ENCODE measurements around the gene LIPF.
"Not testable (repeated sequence)": the region's sequence is repeated elsewhere in the genome, so short reads cannot be mapped to it uniquely, and the experiment has no call there.

The LIPF gene

DNA sequence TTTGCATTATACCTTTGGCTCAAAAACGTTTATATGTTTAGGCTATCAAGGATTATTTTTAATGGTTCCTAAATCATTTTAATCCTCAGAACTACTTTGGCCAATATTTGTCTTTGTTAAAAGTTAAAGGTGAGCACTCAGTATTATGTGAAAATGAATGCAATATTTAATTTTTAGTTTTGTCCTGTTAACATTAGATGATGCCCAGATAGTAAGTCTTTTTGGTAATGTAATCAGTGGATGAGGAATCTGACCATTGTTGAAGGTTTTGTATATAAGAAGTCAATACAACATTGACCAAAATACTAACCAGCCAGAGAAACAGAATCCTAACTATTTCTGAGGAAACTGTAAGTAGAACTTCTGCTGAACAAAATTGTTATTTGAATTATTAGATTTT is at the start of gene LIPF:
Gene LIPF, plus strand, starts transcription at position 301 of the 400 bp plus-strand sequence. CDS start 2,856 bp downstream, outside the sequence.
- DNase-seq = no peak

- DNase-seq = no peak
These were observed 47.8 kb upstream of the LIPF start for GRCh38 chr10:88616250-88616977.

- DNase-seq = no peak
These were observed 46.4 kb upstream of the LIPF start for GRCh38 chr10:88617772-88618300.

DNA sequence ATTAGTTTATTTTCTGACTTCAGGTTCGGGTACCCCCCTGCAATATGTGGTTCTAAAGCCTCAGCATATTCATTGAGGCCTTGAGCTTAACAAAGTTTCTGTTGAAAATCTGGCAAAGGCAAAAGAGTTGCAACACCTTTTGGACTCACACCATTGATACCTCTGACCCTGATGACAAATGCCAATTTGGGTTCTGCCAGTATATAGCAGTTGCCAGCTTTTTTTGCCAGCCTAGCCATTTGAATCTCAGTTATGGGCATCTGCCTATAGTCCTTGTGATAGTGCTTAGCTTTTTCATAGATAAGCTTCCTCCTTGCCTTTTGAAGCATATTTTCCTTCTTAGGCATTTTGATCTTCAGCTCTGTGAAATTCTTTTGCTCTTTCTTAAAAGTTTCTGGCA is 45.7 kb upstream of the LIPF start:
- no peak for DNase-seq

DNA sequence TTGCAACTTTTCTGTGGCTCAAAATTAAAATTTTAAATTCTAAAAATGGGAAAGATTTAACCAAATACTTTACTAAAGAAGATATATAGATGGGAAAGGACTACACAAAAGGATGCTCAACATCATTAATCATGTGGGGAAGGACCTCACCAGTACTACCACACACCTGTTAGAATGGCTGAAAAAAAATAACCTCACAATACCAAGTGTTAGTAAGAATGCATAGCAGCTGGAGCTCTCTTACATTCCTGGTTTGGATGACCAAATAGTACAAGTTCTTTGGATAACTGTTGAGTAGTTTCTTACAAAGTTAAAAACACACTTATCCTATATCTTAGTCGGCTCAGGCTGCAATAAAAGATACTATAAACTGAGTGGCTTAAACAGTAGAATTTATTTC is 43.8 kb upstream of the LIPF start:
- no peak for DNase-seq

- no peak for DNase-seq
These were observed 40.4 kb upstream of the LIPF start for GRCh38 chr10:88623835-88624234.

- DNase-seq = no peak
These were observed 39.4 kb upstream of the LIPF start for GRCh38 chr10:88624840-88625239.

DNA sequence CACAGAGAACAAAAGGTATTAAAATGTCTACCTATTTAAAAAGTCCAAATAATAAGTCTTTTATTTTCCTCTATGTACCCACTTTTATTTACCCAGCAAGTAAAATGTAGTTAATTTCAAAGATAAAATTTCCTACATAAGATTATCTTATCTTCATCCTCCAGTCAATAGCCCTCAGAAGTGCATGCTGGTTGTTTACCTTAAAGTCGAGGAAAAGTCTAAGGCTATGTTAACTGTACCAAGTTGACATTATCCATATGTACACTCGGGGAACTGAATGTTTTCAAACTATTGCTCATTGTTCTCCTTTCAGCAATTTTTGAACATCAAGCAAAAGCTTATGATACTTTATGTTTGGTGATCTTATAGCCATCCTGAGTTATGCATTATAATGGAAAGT is 24.1 kb upstream of the LIPF start:
- no peak for DNase-seq

- no peak for DNase-seq
These were observed 22.0 kb upstream of the LIPF start for GRCh38 chr10:88642209-88642608.

DNA sequence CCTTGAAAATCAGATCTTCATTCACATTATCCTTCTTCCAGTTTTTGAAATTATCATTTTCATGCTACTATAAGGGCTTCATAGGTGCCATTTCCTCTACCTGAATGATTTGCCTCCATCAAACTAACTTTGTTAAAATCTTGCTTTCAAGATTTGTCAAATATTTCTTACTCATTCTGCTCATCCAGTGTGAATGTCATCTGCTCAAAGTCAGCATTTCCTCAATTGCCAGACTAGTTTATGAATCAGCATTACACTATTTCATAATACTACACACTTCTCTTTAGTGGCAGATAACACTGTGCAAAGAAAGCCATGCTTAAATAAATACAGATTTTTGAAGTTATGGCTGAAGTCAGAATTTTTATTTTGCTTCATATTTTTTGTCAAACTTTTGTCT is 21.3 kb upstream of the LIPF start:
- DNase-seq = peak; percentile 51

DNA sequence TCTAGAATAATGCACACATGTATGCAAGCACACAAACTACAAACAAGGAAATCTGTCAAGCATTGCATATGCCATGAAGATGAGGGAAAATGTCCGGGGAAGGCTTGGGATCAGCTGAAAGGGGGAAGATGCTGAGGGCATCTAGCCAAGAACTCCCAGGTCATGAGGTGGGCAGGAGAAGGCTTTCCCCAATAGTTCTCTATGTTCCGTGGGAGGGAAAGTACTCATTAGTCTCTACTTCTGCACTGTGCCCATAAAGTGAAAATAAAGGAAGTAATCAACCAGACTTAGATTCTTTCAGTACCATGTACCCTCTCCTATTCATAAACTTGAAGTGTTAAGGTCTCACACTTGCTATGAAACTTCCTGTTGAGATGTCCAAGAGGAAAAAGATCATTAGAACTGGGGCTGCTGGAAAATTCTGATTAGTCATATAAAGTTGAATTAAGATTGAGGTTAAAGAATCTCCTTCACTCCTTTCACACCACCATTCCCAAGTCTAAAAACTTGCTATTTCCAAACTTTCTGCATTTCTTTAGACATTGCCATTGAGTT is 17.1 kb upstream of the LIPF start:
- no peak for DNase-seq

- DNase-seq = no peak
These were observed 13.1 kb upstream of the LIPF start for GRCh38 chr10:88651101-88651551.

DNA sequence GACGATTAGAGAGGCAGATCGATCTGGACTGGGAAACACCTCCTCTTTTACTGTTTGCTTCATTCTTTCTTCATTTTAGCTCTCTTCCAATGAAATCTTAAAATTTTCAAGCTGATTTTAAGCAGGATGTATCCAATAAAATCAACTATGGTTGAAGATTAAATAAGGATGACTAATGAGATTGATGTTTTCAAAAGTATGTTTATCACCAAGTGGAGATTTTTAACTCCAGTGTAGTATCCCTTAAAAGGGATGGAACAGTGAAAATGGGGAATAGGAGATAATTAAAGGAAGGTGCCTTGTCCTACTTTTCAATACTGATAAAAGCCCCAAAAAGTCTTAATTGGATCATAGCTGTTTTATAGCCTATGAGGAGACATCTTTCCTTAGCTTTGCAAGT is 11.6 kb upstream of the LIPF start:
- DNase-seq = no peak

GRCh38 chr10:88657901-88658300 is 6.3 kb upstream of the LIPF start:
- no peak for DNase-seq

DNA sequence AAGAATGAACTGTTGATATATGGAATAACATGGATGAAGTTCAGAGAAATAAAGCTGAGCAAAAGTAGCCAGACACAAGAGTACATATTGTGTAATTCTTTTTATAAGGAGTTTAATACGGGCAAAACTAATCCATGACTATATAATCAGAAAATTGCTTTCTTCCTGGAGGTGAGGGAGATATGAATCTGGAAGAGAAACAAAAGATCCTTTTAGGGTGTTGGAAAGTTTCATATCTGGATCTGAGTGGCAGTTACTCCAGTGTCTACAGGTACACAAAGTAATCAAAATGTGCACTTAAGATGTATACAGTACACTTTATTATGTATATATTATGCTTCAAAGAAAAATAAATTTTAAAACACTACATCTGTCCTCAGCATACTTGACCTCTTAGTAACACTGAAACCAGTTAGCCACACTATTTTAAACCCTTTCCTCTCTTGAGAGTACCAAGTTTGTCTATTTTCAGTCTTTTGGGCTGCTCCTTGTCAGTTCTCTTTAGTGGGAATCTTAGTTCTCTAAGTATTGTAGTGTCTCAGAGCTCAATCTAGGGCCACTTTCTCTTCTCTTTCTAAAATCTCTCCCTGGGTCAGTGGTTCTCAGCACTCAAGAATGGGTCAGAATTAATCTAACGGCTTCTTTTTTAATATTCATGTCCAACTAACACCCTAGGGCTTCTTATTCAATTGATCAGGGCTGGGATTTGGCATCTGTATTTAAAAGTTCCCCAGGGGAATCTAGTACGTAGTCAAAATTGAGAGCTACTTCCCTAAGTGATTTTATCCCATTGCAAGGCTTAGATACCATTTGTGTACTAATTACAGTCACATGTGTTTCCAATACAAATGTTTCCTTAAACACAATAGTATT is 4.3 kb upstream of the LIPF start:
- no peak for DNase-seq

- no peak for DNase-seq
These were observed 3.7 kb upstream of the LIPF start for GRCh38 chr10:88660598-88660884.

GRCh38 chr10:88661018-88661417 is 3.2 kb upstream of the LIPF start:
- no peak for DNase-seq

DNA sequence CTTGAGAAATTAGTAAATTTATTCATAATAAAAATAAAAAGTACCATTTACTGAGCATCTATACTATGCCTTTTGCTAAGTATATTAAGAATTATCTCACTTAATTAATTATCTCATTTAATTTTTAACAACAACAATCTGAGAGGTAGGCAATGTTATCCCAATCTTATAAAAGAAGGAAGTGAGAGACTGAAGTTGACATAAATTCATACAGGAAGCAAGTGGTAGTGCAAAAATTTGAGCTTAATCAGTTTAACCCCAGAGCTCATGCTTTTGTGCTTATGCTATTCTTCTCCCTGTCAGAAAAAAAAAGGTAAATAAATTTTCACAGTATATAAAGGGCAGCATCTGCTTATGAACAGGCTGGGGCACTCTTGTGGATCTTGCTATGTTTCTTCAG is 2.7 kb upstream of the LIPF start:
- DNase-seq = no peak

- not testable (repeated sequence) for DNase-seq
These were observed 1.1 kb upstream of the LIPF start for GRCh38 chr10:88663153-88663552.

DNA sequence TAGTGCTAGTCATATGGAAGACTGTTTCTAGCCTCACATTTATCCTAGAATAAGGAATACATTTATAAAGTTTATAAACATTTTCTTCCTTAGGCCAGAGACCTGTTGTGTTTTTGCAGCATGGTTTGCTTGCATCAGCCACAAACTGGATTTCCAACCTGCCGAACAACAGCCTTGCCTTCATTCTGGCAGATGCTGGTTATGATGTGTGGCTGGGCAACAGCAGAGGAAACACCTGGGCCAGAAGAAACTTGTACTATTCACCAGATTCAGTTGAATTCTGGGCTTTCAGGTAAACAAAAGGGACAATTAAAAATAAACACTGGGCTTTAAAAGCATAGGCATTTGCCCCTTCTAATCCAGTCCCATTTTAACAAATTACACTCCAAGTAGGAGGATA is 4.2 kb downstream of the LIPF start:
- no peak for DNase-seq

- DNase-seq = peak; percentile 88
These were observed 6.3 kb downstream of the LIPF start for GRCh38 chr10:88670497-88670896.

GRCh38 chr10:88672041-88672440 is 7.8 kb downstream of the LIPF start:
- no peak for DNase-seq

DNA sequence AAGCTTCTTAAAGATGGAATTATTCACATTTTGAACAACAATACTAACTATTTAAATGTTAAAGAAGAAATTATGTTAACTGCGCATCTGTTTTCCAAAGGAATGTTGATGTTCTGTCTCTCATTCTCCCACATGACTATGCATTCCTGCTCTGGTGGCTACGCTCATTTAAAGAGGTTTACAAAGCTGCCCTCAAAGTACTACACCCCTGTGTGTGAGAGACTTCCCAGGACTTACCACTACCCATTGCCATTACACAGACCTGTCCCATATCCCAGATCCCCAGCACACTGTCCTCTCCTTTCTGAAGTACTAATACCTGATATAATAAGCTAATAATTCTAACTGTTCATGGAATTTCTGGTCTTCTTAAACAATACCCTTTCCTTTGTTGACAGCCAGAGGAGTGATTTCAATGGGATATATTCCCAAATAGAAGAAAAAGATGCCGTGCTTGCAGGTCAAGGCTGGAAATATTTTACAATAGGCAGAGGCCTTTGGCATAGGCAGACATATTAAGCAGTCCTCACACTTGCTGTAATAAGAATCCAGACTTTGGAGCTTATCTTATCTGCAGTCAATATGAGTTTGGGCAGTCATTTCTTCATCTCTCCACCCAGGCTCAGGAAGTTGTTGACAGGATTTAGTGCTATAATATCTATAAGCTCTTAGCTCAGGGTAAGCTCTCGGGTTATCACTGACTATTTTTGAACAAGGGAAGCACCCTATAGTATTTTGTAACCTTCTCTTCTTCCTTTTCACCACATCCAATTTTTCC is 12.2 kb downstream of the LIPF start:
- DNase-seq = no peak

Data from activated CD4-positive, alpha-beta T cell treated with anti-CD3 and anti-CD28 coated beads, Interleukin-2, amount 50 U/mL, for 16 hours (primary cell).